Neural cell (in vitro differentiated cells): Measurements from ENCODE around the gene SUCLG1.

Experiments used
- CTCF ChIP-seq: fragments of 450-650 bp; IDR thresholded peaks from 2 replicates; pipeline ENCODE4 v1.5.1; 2014; ENCODE audit warnings: antibody characterized with exemption, mild to moderate bottlenecking, moderate library complexity; ENCODE audit not compliant: poor library complexity, severe bottlenecking
- MXI1 ChIP-seq: fragments of 450-650 bp; conservative IDR thresholded peaks from 2 replicates; pipeline ENCODE4 v1.6.1; 2014; ENCODE audit warnings: antibody characterized with exemption, mild to moderate bottlenecking; ENCODE audit not compliant: poor library complexity, severe bottlenecking
- TAF1 ChIP-seq: IDR thresholded peaks from 2 replicates; pipeline ENCODE4 v1.6.1; 2012; ENCODE audit warnings: low read depth

- TF ChIP-seq CTCF: no peak
- TF ChIP-seq MXI1: no peak
- TF ChIP-seq TAF1: no peak
These were observed 8.3 kb upstream of the SUCLG1 start for GRCh38 chr2:84467389-84467788.
